Measurements from ENCODE around the gene TMEM163. TPM values are rescaled to one million over a fixed set of nuclear protein-coding genes. Genes with fewer than 3 reads are reported as not detected.

TMEM163 gene
- total RNA-seq, 6 donors from 2014 or later, result 19.3 to 71.6 (median 26.7) TPM

DNA sequence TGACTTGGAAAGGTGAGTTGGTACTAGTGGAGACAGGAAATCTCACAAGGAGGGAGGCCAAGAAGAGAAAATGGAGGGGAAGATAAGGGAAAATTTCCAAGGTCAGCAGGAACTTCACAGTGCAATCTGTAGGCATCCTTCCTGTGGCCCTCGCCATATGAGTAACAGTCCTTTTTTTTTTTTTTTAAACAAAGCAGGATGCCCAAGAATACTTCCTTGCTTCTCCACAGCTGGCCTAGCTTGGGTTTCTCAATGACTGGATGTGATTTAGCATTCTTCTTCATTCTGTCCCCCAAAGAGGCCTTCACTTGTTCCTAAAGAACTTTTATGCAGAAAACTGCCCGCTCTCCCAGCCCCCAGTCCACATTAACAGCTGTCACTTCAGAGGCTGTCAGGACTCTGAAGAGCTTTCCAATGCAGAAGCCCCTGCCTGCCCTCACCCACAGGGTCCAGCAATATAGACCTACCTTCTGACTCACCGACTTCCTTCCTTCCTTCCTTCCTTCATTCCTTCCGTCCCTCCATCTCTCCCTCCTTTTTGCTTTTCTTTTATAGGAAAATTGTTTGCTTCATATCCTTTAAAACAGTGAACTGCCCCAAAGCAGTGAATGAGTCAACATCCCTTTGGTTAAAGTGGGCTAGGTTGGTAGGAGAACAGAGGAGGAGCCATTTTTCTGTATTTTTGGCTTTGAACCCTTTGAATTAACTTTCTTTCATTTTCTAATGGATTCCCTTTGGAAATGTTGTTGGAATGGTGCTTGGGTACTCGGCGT lies 292.9 kb downstream of the TMEM163 start:
- Histone ChIP-seq H3K4me1 (no peaks in the 10 kb centered on the region), H3K36me3 (peaks cover 0 to 45% (median 5%) of the 10 kb centered on the region in 4 donors), H3K4me3 (no peak overlapping the region), H3K9me3 (no peaks in the 10 kb centered on the region), H3K27me3 (no peaks in the 10 kb centered on the region), H3K27ac (no peak overlapping the region)
- ATAC-seq (ENCODE audit: low FRiP score in 2 of 2) (no peak), DNase-seq (no peak)
- TF ChIP-seq EP300 (IDR thresholded peaks at IDR 0.05), result no peak
- no peak for TF ChIP-seq POLR2A (IDR thresholded peaks at IDR 0.05)
- no peak for TF ChIP-seq POLR2AphosphoS5 (IDR thresholded peaks at IDR 0.05)
- TF ChIP-seq, protein P1, sequence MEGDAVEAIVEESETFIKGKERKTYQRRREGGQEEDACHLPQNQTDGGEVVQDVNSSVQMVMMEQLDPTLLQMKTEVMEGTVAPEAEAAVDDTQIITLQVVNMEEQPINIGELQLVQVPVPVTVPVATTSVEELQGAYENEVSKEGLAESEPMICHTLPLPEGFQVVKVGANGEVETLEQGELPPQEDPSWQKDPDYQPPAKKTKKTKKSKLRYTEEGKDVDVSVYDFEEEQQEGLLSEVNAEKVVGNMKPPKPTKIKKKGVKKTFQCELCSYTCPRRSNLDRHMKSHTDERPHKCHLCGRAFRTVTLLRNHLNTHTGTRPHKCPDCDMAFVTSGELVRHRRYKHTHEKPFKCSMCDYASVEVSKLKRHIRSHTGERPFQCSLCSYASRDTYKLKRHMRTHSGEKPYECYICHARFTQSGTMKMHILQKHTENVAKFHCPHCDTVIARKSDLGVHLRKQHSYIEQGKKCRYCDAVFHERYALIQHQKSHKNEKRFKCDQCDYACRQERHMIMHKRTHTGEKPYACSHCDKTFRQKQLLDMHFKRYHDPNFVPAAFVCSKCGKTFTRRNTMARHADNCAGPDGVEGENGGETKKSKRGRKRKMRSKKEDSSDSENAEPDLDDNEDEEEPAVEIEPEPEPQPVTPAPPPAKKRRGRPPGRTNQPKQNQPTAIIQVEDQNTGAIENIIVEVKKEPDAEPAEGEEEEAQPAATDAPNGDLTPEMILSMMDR (IDR thresholded peaks at IDR 0.05), result no peak
- WGBS, 2 donors, result 80 to 86% methylated on average over 6 of the region's 6 CpGs

DNA sequence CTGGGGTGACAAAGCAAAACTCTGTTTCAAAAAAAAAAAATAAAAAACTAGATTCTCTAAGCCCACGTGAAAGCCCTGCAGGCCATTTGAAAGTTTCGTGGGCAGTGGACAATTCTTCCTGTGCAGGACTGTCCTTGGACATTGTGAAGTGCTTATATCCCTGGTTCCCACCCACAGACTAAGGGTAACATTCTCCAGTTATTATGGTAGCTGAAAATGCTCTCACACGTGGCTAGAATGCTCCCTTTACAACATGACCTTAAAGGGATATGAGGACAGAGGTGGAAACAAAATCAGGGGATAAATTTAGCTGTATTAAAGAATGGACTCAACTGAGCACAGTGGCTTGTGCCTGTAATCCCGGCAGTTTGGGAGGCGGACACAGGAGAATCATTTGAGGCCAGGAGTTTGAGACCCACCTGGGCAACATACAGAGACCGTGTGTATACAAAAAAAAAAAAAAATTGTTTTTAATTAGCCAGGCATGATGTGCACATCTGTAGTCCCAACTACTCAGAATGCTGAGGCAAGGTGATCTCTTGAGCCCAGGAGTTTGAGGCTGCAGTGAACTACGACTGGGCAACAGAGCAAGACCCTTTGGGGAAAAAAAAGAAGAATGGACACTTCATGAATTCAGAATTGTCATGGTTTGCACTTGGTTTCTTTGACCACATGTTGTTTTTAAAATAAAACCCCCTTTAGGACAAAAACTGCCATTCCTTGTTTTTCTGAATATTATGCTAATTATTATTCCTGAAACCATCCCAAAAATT lies 297.1 kb downstream of the TMEM163 start:
- Histone ChIP-seq H3K36me3 (peaks cover 0 to 16% (median 4%) of the 10 kb centered on the region in 4 donors), H3K27ac (no peak overlapping the region), H3K27me3 (no peaks in the 10 kb centered on the region), H3K4me1 (no peaks in the 10 kb centered on the region), H3K4me3 (no peak overlapping the region), H3K9me3 (no peaks in the 10 kb centered on the region)
- 79 to 90% methylated on average over 7 of the region's 7 CpGs for WGBS, 2 donors
- TF ChIP-seq, protein P1 (IDR thresholded peaks at IDR 0.05), result no peak
- no peak for TF ChIP-seq POLR2A (IDR thresholded peaks at IDR 0.05)
- no peak for TF ChIP-seq EP300 (IDR thresholded peaks at IDR 0.05)
- no peak for TF ChIP-seq POLR2AphosphoS5 (IDR thresholded peaks at IDR 0.05)
- DNase-seq, result no peak
- no peak for ATAC-seq (ENCODE audit: low FRiP score in 2 of 2)

DNA sequence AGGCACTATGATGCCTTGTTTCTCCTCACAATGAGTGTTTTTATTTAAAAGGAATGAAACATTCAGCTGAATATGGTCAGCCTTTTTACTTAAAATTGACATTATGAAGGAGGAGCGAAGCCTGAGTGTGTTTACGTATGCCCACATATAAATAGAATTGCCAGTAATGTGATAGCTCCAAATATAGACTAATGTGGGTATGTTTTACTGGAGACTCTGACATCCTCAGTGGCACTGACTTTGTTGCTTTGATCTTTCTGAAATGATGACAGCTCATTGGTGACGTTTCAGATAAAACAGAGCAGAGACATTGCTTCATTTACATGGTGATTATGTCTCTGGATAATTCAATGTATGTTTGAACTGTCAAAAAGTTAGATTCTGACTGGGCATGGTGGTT lies 297.9 kb downstream of the TMEM163 start:
- no peak overlapping the region for H3K4me3 ChIP-seq
- DNase-seq, result no peak
- no peaks in the 10 kb centered on the region for H3K4me1 ChIP-seq
- peaks cover 0 to 16% (median 4%) of the 10 kb centered on the region in 4 donors for H3K36me3 ChIP-seq
- 85 to 86% methylated on average over 3 of the region's 3 CpGs for WGBS, 2 donors
- ATAC-seq (ENCODE audit: low FRiP score in 2 of 2), result no peak
- H3K9me3 ChIP-seq, result no peaks in the 10 kb centered on the region
- no peaks in the 10 kb centered on the region for H3K27me3 ChIP-seq
- TF ChIP-seq POLR2A (IDR thresholded peaks at IDR 0.05) (no peak), EP300 (IDR thresholded peaks at IDR 0.05) (no peak), POLR2AphosphoS5 (IDR thresholded peaks at IDR 0.05) (no peak)
- TF ChIP-seq, protein P1 (IDR thresholded peaks at IDR 0.05), result no peak
- no peak overlapping the region for H3K27ac ChIP-seq

DNA sequence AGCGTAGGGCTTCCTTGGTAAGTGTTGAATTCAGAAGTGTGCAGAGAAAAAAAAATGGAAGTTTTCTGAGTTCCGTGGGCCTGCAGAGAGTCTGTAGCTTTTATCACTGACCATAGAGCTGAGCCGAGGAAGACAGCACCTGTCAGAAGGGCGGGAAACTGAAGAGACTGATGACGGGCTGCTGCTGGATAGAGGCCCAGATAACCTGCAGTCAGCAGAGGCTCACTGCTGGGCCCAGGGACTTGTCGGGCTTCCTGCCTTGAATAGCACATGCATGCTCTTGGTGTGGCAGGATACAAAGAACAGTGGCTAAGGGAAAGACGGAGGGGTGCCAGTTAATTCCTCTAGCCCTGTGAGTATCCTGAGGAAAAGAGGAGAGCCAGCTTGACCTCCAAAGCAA lies 298.5 kb downstream of the TMEM163 start:
- ATAC-seq (ENCODE audit: low FRiP score in 2 of 2), result no peak
- Histone ChIP-seq H3K36me3 (peaks cover 0 to 16% (median 4%) of the 10 kb centered on the region in 4 donors), H3K9me3 (no peaks in the 10 kb centered on the region), H3K4me3 (no peak overlapping the region), H3K27me3 (no peaks in the 10 kb centered on the region), H3K27ac (no peak overlapping the region), H3K4me1 (no peaks in the 10 kb centered on the region)
- WGBS, 2 donors, result 90 to 93% methylated on average over 7 of the region's 7 CpGs
- DNase-seq, result no peak
- TF ChIP-seq POLR2AphosphoS5 (IDR thresholded peaks at IDR 0.05) (no peak), POLR2A (IDR thresholded peaks at IDR 0.05) (no peak), EP300 (IDR thresholded peaks at IDR 0.05) (no peak)
- TF ChIP-seq, protein P1 (IDR thresholded peaks at IDR 0.05), result no peak
